OCI-LY3 (cell line): ENCODE data around the gene LRP11.
"Not testable (repeated sequence)": the region's sequence is repeated elsewhere in the genome, so short reads cannot be mapped to it uniquely, and the experiment has no call there.

Source experiments
- H2AFZ ChIP-seq: fragments of 200-600, 300-600 bp; shearing (Covaris generic); 2 replicates; pipeline ENCODE4 v1.6.0; 2014; ENCODE audit warnings: antibody characterized with exemption, low read depth, low read length
- H3K27ac ChIP-seq: fragments of 200-600, 300-600 bp; sonication (generic); 2 replicates; pipeline ENCODE4 v1.5.1; 2014; ENCODE audit warnings: mild to moderate bottlenecking, low read length, moderate library complexity, mixed read lengths
- H3K27me3 ChIP-seq: fragments of 200-600, 300-600 bp; sonication (generic); 2 replicates; pipeline ENCODE4 v1.6.1; 2014; ENCODE audit warnings: low read depth, low read length, mixed read lengths
- H3K36me3 ChIP-seq: fragments of 200-600, 300-600 bp; sonication (generic); replicated peaks from 2 replicates; pipeline ENCODE3; 2014; ENCODE audit warnings: low read depth, low read length, mixed read lengths
- H3K4me1 ChIP-seq: fragments of 300-600, 200-600 bp; sonication (generic); 2 replicates; pipeline ENCODE4 v1.6.1; 2014; ENCODE audit warnings: low read length, mixed read lengths
- H3K4me2 ChIP-seq: fragments of 200-600, 300-600 bp; sonication (generic); 2 replicates; pipeline ENCODE4 v1.6.1; 2014; ENCODE audit warnings: low read length, mixed read lengths
- H3K4me3 ChIP-seq: fragments of 300-600, 200-600 bp; sonication (generic); 2 replicates; pipeline ENCODE4 v1.5.1; 2014; ENCODE audit warnings: antibody characterized with exemption, mild to moderate bottlenecking, low read length, moderate library complexity
- H3K79me2 ChIP-seq: fragments of 300-600, 200-600 bp; shearing (Covaris generic); 2 replicates; pipeline ENCODE4 v1.6.1; 2014; ENCODE audit warnings: mild to moderate bottlenecking, low read length, mixed read lengths
- H3K9ac ChIP-seq: fragments of 300-600, 200-600 bp; shearing (Covaris generic); 2 replicates; pipeline ENCODE4 v1.6.0; 2014; ENCODE audit warnings: mild to moderate bottlenecking, low read length, moderate library complexity
- H3K9me3 ChIP-seq: fragments of 200-600, 300-600 bp; shearing (Covaris generic); 2 replicates; pipeline ENCODE4 v1.6.1; 2014; ENCODE audit warnings: low read length, mixed read lengths; ENCODE audit not compliant: insufficient read depth
- H4K20me1 ChIP-seq: fragments of 200-600, 300-600 bp; sonication (generic); 2 replicates; pipeline ENCODE4 v1.6.1; 2016; ENCODE audit warnings: low read length, mixed read lengths; ENCODE audit not compliant: insufficient read depth
- CTCF ChIP-seq: fragments of 200-600, 300-600 bp; sonication (generic); IDR thresholded peaks from 2 replicates; pipeline ENCODE4 v1.5.1; 2014; ENCODE audit warnings: antibody characterized with exemption, low read length, low read depth
- EZH2phosphoT487 ChIP-seq: fragments of 200-600 bp; shearing (Covaris generic); IDR thresholded peaks from 2 replicates; pipeline ENCODE4 v1.6.1; 2018; ENCODE audit warnings: antibody characterized with exemption, mixed run types, low read depth

LRP11 gene

GRCh38 chr6:149852180-149852579 is 12.0 kb downstream of the LRP11 start:
- H2AFZ ChIP-seq, result no peak overlapping the region

GRCh38 chr6:149851461-149852110 is 12.6 kb downstream of the LRP11 start:
- no peak overlapping the region for H3K4me2 ChIP-seq
- H2AFZ ChIP-seq, result no peak overlapping the region
- no peaks in the 10 kb centered on the region for H3K9me3 ChIP-seq
- H3K27ac ChIP-seq, result no peak overlapping the region
- no peak overlapping the region for H3K9ac ChIP-seq
- peaks cover 11% of the 10 kb centered on the region for H3K4me1 ChIP-seq
- TF ChIP-seq CTCF (no peak), EZH2phosphoT487 (no peak)
- no peaks in the 10 kb centered on the region for H3K79me2 ChIP-seq
- no peaks in the 10 kb centered on the region for H3K27me3 ChIP-seq
- H4K20me1 ChIP-seq, result no peaks in the 10 kb centered on the region
- H3K36me3 ChIP-seq, result no peaks in the 10 kb centered on the region
- H3K4me3 ChIP-seq, result no peak overlapping the region

More at GRCh38 chr6:149852180-149852579, 12.0 kb downstream of the LRP11 start:
- TF ChIP-seq CTCF, result no peak
- no peak for TF ChIP-seq EZH2phosphoT487
- Histone ChIP-seq H4K20me1 (no peaks in the 10 kb centered on the region), H3K9me3 (no peaks in the 10 kb centered on the region), H3K36me3 (no peaks in the 10 kb centered on the region), H3K27ac (no peak overlapping the region), H3K4me3 (no peak overlapping the region), H3K9ac (no peak overlapping the region), H3K79me2 (no peaks in the 10 kb centered on the region), H3K4me2 (no peak overlapping the region), H3K27me3 (no peaks in the 10 kb centered on the region), H3K4me1 (peaks cover 11% of the 10 kb centered on the region)

GRCh38 chr6:149848343-149848742 is 15.8 kb downstream of the LRP11 start:
- not testable (repeated sequence) for H3K79me2 ChIP-seq, H3K27me3 ChIP-seq, H3K36me3 ChIP-seq, H3K27ac ChIP-seq, H2AFZ ChIP-seq, H4K20me1 ChIP-seq, H3K9ac ChIP-seq, H3K9me3 ChIP-seq, H3K4me2 ChIP-seq, H3K4me3 ChIP-seq
- peaks cover 11% of the 10 kb centered on the region for H3K4me1 ChIP-seq

- Histone ChIP-seq H3K27me3 (no peaks in the 10 kb centered on the region), H3K4me1 (peaks cover 11% of the 10 kb centered on the region), H4K20me1 (no peaks in the 10 kb centered on the region), H3K9me3 (no peaks in the 10 kb centered on the region), H3K27ac (no peak overlapping the region), H3K4me3 (no peak overlapping the region), H2AFZ (no peak overlapping the region), H3K9ac (no peak overlapping the region), H3K4me2 (no peak overlapping the region), H3K36me3 (no peaks in the 10 kb centered on the region), H3K79me2 (no peaks in the 10 kb centered on the region)
- TF ChIP-seq EZH2phosphoT487 (no peak), CTCF (no peak)
These were observed 16.3 kb downstream of the LRP11 start for GRCh38 chr6:149847939-149848267.
